Spleen (tissue), 7 donors: ENCODE measurements around the gene UBIAD1.

Source experiments
- CTCF ChIP-seq, 11 experiments: fragments of 200-600 bp in 7 of 11; fragments of 450-650 bp in 4 of 11; sonication (generic) in 4 of 11; IDR thresholded peaks in 8 of 11; conservative IDR thresholded peaks in 3 of 11; 1 replicate in 7 of 11; 2 replicates in 4 of 11; pipeline versions ENCODE4 v1.4.0 to v1.8.0; 2016 to 2021; ENCODE audit warnings: antibody characterized with exemption in 11 of 11, inconsistent platforms in 4 of 11, mild to moderate bottlenecking in 1 of 11
- POLR2A ChIP-seq, 3 donors: fragments of 450-650 bp; IDR thresholded peaks; one replicate each; pipeline ENCODE4 v1.5.1; 2017; ENCODE audit warnings: antibody characterized with exemption in 3 of 3, mild to moderate bottlenecking in 1 of 3
- donor health status: DM: no; HTN: no; CAD: no; lungs with moderate emphysema.
- donor health status: DM: no; HTN: no; CAD: no.
- donor health status: DM: no; HTN: no; CAD: no.

GRCh38 chr1:11286735-11287410 is 13.9 kb downstream of the UBIAD1 start:
- TF ChIP-seq POLR2A (IDR thresholded peaks at IDR 0.05) (no peak), CTCF (IDR thresholded peaks at IDR 0.05 in 8 of 11, conservative IDR thresholded peaks at IDR 0.05 in 3 of 11) (no peak)
